ENCODE results near the gene KIAA1328.

DNA sequence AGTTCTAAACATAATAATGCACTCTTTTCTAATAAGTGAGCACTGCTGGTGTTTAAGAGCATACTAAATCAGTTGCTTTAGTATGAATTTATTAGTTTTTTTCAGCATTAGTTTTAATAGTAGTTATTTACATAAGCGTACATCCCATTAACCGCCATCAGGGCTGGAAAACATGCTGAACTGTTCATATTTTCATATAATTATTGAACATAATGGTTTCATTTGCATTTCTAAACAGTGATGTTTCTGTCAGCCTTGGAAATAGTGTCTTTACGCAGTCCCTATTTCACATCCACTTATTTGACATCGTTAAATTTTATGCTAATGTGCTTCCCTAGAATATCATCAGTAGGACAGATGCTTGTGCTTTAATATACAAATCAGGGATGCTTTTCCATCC, 71.5 kb downstream of the KIAA1328 start:
- TF ChIP-seq, protein P1, sequence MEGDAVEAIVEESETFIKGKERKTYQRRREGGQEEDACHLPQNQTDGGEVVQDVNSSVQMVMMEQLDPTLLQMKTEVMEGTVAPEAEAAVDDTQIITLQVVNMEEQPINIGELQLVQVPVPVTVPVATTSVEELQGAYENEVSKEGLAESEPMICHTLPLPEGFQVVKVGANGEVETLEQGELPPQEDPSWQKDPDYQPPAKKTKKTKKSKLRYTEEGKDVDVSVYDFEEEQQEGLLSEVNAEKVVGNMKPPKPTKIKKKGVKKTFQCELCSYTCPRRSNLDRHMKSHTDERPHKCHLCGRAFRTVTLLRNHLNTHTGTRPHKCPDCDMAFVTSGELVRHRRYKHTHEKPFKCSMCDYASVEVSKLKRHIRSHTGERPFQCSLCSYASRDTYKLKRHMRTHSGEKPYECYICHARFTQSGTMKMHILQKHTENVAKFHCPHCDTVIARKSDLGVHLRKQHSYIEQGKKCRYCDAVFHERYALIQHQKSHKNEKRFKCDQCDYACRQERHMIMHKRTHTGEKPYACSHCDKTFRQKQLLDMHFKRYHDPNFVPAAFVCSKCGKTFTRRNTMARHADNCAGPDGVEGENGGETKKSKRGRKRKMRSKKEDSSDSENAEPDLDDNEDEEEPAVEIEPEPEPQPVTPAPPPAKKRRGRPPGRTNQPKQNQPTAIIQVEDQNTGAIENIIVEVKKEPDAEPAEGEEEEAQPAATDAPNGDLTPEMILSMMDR (IDR thresholded peaks at IDR 0.05): no peak
- TF ChIP-seq POLR2A (IDR thresholded peaks at IDR 0.05): no peak

Data from lower leg skin (tissue), 3 donors.